Activated T-helper 1 cell treated with anti-CD3 and anti-CD28 coated beads, Interleukin-2, amount 50 U/mL, for 16 hours (primary cell): ENCODE results near the gene MRGPRF.
A peak's percentile ranks its signal among the peaks of the same experiment; 100 is the strongest.

Experiments
- DNase-seq, 2 donors: peaks; one replicate each; pipeline ENCODE4 v3.0.0-alpha.2; 2020; ENCODE audit warnings: low read depth in 1 of 2, low spot score in 1 of 2

The MRGPRF gene

DNA sequence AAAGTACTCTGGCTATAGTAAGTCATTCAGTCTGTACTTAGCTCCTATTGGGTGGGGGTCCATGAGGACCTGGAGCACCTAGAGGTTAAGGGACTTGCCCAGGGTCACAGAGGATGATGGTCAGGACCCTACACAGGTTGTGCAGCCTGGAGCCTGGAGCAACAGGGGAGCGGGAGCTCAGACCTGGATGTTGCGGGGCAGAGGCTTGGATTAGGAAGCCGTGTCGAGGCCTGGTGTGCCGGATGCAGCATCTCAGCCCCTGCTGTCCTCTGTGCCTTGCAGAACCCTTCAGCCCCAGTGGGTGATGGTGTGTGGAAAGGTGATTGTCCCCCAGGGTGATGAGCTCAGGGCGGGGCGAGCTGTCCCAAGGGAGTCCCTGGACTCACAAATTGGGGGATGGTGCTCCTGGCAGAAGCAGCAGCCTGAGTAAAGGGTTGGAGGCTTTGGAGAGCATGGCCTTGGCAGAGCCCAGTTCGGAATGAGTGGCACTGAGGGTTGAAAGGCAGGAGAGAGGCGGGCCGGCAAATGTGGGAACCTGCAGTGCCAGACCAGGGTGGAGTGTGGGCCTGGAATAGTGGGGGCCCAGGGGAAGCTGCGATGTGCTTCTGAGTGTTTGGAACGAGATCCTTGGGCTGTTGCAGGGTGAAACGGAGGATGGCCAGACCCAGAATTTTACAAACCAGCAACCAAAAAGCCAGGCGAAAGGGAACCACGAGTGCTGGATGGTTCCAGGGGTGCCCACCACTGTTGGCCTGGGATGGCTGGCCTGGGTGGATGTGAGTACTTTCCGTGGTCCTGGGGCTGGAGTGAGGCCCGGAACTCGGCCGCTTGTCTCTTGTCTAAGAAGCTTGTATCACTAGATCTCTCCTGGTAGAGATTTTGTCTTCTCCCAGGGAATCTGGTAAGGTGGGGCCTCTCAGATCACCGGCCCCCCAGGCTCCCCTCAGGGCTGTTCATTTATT is 38.6 kb upstream of the MRGPRF start:
- no peak for DNase-seq

DNA sequence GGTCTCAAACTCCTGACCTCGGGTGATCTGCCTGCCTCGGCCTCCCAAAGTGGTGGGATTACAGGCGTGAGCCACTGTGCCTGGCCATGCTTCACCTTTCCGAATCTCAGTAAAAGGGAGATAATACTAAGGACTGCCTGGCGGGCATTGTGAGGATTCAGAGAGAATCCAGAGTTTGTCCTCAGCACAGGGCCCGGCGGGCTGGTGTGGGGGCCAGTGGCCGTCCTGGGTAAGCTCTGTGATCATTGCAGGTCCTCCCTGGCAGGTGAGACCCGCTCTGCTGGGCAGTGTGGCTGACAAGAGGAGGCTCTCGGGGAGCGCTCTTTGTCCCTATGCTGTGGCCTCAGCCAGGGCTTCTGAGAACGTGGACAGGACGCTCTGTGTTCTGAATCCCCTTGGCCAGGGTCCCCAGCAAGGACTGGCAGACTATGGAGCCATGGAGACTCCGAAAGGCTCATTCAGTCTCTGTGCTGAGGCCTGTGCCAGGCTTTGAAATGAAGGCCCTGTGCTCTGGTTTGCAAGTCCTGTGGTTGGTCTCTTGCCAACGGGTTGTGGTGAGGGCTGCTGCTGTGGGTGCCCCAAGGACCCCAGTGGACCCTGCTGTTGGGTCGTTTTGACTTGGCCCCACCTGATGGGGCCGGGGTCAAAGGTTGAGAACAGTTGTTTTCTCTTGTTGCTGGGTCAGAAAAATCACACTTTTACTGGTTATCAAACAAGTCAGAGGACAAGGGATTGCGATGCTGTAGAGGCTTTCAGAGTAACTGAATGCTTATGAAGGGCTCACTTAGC is 37.7 kb upstream of the MRGPRF start:
- no peak for DNase-seq

DNA sequence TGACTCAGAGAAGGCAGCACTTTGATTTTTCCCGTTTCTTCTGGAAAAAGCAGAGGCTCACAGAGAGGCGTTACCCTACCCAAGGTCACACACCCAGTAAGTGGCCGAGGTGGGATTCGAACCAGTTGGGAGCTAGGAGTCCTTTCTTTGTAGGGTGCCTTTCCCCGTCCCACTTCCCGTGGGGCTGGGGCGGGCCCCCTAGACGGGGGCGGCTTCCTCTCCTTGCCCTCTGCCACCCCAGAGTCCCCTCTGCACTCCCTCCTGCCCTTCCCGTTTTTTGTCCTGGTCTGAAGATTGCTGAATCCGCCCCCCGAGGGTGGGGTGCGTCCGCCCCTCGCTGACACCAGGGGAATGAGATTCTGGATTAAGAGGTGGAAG is 36.4 kb upstream of the MRGPRF start:
- DNase-seq, result no peak

DNA sequence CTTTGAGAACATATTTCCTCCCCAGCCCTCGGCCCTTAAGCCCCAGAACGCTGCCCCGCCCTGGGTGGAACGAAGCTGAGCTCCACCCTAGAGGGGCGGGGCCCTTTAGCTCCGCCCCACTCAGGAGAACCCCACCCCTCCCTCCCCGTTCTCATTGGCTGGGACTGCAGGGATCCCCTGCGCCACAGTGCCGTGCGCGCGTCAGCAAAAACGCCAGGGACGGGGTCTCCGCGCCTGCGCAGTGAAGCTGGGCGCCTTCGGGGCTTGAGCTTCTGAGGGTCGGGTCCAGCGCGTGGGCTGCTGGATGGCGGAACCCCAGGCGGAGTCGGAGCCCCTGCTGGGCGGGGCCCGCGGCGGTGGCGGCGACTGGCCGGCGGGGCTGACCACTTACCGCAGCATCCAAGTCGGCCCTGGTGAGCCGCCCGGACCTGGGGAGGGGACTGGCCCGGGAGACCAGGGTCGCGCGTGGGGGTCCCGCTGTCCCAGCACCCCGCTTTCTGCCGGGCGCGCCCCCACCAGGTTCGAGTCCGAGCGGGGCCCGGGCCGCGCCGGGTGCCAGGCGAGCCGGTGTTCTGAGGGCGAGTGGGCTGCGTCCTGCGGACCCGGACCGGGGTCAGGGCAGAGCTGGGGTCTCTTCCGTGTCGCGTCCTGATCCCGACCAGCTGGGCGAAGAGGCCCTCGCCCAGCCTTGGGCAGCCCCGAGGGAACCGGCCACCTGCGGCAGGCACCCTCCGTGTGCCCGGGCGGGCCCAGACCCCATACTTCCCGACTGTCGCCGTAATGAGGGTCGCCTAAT is 35.8 kb upstream of the MRGPRF start, which contains the start of gene TPCN2:
Gene TPCN2, plus strand, starts transcription at position 239 of the 796 bp plus-strand sequence. Its CDS starts 66 bp downstream, at position 305.
- DNase-seq, result peak; percentile 71 to 80

DNA sequence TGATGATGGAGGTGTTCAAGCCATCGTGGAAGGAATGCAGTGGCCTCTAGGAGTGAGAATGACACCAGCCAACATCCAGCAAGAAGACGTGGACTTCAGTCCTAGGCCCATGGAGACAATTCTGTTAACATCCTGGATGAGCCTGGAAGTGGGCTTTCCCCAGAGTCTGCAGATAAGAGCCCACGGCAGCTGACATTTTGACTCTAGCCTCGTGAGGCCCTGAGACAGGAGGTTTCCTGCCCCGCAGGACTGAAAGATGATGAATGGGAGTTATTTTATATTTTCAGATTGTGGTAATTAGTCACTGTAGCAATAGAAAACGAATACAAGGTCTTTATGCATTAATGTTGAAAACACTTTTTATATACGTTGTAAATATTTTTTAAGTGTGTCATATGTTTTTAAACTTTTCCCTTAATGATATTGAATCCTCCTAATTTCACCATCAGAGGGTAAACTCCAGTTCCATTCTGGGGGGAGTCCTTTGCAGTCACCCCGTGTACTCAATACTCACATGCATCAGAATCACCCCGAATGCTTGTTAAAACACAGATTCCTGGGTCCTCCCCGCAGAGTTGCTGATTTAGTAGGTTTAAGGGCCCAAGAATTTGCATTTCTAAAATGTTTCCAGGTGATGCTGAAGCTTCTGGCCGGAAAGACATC is 35.1 kb upstream of the MRGPRF start:
- no peak for DNase-seq

DNA sequence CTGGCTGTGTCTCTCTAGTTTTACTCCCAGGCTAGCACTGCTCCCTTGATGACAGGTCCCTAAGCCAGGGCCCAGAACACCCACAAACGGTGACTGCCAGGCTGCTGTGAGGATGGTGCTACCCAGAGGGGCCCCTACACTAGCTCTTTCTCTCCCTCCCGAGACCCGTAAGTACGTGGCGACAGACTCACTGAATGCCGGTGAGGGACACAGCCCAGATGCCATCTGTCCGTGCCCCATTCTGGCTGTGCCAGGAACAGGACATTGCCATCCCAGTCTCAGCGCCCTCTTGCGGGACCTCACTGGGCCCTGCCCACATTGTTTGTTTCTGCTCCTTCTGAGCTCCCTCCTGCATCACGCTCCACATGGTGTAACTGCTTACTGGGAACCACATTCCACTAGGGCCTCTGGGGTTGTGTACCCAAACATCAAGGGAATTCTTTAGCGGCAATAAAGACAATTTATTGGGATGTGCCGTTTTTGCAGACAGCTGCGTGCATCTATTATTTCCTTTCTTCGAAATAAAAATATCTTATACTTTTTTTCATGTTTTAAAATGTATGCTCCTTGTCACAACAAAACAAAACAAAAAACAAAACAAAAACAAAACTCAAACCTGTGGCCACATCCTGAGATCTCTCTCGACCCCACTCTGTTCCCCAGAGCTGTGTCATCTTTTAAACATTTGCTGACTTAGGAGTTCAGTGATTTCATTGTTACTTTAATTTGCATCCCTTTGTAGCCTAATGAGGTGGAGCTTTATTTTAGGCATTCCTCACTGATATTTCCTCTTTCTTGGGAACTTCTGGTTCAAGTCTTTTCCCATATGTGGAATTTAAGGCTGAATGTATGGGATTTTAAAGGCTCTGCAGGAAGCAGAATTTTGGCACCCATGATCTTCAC is 31.3 kb upstream of the MRGPRF start:
- DNase-seq, result no peak

DNA sequence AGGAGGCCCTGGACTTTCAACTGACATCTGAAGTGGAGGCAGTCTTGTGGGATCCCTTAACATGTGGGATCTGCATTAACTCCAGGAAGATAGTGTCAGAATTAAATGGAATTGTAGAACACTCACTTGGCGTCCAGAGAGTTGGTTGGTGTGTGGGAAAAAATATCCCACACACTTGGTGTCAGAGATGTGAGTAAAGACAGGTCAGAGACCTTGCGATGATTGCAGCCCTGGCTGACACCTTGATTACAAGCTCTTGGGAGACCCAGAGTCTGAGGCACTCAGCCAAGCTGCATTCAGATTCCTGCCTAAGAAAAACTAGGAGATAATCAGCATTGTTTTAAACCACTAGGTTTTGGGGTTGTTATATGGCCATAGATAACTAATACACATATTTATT is 28.5 kb upstream of the MRGPRF start:
- no peak for DNase-seq

DNA sequence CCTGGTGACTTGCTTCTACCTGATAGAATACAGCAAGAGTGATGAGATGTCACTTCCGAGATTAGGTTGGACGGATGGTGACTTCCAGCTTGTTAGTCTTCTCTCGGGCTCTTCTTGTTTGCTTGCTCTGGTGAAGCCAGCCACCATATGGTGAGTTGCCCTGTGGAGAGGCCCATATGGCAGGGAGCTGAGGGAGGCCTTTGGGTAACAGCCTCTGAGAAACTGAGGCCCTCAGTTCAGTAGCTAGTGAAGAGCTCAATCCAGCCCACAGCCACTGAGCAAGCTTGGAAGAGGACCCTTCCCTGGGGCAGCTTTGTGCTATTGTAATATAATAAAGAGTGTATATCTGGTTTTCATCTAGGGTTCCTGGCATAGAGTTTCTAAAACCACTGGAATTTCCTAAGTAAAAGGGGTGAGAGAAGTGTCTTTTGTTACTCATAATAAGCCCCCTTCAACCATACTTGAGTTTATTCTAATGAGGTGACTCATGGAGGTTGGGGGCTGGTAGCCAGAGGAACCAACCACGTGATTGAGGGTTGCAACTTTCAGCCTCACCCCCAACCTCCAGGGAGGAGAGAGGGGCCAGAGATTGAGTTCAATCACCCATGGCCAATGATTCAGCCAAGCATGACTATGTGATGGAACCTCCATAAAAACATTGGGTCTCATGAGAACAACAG is 27.7 kb upstream of the MRGPRF start:
- DNase-seq, result no peak

DNA sequence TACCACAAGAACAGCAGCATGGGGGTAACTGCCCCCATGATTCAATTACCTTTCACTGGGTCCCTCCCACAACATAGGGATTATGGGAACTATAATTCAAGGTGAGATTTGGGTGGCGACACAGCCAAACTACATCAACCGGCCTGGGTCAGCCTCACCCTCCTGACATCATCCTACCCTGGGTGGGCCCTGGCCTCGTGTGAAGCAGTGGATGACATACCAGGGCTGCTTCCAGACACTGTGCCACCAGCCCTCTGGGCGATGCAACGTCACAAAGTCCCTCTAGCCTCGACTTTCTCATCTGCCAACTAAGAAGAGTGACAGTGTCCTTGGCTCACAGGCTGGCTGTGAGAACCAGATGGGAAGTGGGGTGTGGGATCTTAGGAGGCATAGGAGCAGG is 27.0 kb upstream of the MRGPRF start:
- no peak for DNase-seq

DNA sequence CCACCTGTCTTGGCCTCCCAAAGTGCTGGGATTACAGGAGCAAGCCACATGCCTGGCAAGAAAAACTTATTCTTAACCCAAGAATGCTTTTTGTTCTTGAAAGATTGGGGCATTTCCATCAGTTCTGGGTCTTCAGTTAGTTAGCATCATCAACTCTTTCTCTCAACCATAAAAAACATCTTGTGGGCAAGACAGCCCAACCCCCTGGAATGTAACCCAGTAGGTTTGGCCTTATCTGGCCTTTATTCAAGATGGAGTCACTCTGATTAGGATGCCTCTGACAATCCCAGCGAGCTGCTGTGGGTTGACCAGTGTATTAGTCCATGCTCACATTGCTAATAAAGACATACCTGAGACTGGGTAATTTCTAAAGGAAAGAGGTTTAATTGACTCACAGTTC is 26.5 kb upstream of the MRGPRF start:
- no peak for DNase-seq

DNA sequence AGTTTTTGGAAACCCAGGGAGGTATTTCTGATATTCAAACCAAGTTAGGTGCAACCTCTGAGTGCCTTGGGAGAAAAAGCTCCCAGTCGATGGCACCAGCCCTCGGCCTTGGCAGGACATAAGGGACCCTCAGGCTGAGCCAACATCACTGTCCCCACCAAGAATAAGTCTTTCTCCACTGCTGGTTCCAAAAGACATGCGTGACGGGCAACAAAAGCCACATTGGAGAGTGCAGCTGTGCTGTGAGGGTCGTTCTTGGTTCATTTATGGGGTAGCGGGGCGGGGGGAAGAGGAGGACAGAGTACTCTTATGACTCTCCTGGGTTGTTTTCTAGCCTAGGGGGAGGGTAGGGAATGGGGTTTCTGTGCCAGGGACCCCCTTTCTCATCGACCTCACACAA is 24.5 kb upstream of the MRGPRF start:
- DNase-seq, result no peak

DNA sequence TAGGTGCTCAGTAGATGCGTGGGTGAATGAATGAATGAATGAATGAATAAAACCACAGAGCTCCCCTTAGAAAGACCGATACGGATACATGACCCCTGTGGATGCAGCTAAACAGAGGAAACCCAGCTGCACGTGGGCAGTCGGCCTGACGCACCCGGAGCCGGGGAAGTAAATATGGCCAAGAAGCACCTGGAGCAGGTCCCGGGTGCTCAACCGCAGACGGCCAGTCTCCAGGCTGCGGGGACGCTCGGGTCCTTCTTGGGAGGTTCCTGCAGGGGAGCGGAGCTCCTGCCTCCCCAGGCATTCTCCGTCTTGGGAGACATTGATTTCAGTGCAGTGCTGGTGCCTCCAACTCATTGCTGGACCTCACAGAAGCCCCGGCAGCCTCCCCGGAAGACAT is 24.0 kb upstream of the MRGPRF start:
- no peak for DNase-seq

DNA sequence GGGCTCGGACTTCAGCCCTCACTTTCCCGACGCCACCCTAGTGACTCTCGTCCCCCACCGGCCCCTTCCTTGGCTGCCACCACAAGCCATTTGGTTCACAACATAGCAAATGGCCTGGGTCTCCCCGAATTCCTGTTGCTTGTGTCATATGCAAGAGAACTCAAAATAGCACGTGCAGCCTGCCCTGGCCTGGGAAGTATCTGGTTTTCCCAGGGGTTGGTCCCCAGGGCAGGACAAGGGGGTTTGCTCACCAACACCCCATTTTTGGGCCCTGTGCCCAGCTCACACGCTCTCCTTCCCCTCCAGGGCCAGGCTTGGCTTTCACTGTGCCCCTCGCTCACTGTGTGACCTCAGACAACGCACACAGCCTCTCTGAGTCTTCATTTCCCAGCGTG is 22.9 kb upstream of the MRGPRF start:
- DNase-seq, result no peak

DNA sequence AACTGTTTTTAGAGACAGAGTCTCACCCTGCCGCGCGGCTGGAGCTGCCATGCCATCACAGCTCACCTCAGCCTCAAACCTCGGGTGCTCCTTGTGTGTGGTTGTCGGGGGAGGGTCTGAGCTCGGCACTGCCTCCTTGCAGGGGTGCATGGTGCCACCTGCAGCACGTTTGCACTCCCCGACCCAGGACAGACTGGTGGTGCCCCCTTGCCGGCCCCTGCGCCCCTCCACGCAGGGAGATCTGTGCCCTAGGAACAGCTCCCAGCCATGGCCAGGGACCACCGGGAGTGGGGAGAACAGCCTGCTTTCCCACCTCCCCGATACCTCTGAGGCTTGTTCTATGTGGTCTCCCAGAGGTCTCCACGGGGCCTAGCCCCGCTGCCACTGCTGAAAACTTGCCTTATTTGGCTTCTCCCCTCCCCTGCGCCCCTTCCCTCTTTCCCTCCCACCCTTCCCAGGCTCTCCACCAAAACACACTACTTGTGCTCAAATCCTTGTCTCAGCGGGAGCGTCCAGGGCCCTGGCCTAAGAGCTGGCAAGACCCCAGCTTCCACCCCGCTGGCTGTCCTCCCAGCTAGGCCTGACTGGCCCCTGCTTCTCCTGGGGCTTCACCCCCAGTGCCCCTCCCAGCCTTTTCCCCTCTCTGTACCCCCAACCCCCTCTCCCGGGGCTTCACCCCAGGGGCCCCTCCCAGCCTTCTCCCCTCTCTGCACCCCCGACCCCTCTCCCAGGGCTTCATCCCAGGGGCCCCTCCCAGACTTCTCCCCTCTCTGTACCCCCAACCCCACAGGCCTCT is 22.3 kb upstream of the MRGPRF start:
- DNase-seq, result no peak

DNA sequence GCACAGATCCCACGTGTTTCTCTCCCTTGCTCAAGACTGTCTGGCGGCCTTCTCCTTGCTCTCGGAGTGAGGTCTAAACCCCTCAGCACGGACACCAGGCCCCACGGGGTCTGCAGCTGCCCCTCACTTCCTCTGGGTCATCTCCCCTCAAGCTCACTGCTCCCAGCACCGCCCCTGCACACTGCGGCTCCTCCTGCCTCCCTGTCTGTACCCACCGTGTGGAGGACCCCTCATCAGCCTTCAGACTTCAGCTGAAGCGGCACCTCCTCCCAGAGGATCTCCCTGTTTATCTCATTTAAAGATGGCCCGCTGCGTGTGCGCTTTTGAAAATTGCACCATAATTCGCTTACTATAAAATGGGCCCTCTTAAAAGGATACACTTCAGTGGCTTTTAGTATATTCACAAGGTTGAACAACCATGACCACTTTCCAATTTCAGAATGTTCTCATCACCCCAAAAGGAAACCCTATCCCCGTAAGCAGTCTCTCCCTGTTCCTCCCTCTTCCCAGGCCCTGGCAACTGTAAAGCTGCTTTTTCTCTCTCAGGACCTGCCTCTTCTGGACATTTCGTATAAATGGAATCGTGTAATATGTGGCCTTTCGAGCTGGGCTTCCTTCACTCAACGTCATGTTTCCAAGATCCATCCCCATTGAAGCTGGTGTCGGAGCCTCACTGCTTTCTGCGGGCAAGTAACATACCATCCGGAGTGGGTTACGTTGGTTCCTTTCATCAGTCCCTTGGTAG is 21.2 kb upstream of the MRGPRF start:
- DNase-seq, result no peak

DNA sequence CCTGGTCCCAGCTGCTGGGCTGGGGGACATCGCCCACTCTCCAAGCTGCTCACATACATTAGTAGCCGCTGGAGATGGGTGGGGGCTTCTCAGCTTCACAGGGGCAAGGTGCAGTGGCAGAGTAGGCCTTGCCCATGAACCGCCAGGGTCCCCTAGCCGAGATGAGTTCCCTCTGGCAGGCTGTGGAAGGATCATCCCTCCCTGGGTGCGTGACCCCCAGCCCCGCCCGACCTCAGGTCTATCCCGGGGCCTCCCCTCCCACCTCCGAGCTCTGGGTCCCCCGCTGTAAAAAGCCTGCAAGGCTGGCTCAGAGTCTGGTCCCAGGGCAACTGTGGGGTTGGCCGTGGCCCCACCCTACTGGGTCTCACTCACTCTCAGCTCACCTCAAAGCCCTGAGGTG is 20.4 kb upstream of the MRGPRF start:
- no peak for DNase-seq

DNA sequence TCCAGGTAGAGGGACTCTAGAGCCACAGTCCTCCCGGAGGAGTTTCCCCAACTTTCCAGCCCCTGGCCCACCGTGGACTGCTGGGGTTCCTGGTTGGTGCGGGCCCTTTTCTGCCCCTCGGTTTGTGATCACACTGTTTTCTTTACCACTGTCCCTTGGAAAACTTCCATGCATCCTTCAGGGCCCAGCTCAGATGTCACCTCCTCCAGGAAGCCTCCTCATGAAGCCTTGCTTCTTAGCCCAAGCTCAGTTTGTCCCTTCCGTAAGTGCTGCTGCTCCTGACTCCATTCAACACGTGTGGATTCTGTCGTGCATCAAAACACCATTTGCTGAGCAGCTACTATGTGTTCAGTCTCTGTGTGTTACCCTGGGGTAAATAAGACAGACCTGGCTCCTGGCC is 19.8 kb upstream of the MRGPRF start:
- no peak for DNase-seq

DNA sequence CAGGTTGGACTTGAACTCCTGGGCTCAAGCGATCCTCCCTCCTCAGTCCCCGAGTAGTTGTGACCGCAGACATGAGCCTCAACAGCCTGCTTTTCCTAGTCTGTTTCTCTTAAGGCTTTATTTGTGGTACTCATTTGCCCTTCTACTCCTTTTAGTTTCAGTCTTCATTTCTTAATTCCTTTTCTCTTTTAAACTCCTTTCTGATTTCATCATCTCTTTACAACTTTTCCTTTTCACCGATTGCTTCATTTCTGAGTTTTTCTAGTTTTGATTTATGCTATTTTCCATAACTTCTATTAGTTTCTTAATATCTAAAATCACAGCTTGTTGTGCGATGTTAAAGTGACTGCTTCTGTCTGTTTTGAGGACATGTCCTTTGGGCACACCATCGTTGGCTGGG is 17.3 kb upstream of the MRGPRF start:
- no peak for DNase-seq
